Naive B cell (primary cell): Measurements from ENCODE around the gene MTOR. TPM values are rescaled to one million over a fixed set of nuclear protein-coding genes. Genes with fewer than 3 reads are reported as not detected.
A peak's percentile ranks its signal among the peaks of the same experiment; 100 is the strongest.
"Not testable (repeated sequence)": the region's sequence is repeated elsewhere in the genome, so short reads cannot be mapped to it uniquely, and the experiment has no call there.

ENCODE experiments used
- ATAC-seq, 2 donors: fragments of 150-1000 bp; cut with Tn5 transposase; 2 replicates each; pipeline ENCODE4 v1.10.0; 2021; ENCODE audit warnings: low read depth in 2 of 2, mild to moderate bottlenecking in 2 of 2, moderate library complexity in 2 of 2
- DNase-seq: peaks from one replicate; pipeline ENCODE4 v3.0.0; 2022
- H3K27ac Mint-ChIP-seq, 6 donors: one replicate each; pipeline ENCODE4 v1.8.0; 2020 to 2022; ENCODE audit warnings: mild to moderate bottlenecking in 6 of 6, mixed read lengths in 6 of 6, moderate library complexity in 5 of 6, inconsistent platforms in 2 of 6
- H3K27me3 Mint-ChIP-seq, 3 donors: one replicate each; pipeline ENCODE4 v1.8.0; 2021 to 2022; ENCODE audit warnings: mixed read lengths in 3 of 3, mild to moderate bottlenecking in 1 of 3
- H3K36me3 Mint-ChIP-seq, 2 donors: one replicate each; pipeline ENCODE4 v1.8.0; 2020 to 2022; ENCODE audit warnings: mixed read lengths in 2 of 2, inconsistent platforms in 1 of 2, mild to moderate bottlenecking in 1 of 2
- H3K4me1 Mint-ChIP-seq, 3 donors: one replicate each; pipeline ENCODE4 v1.8.0; 2020 to 2022; ENCODE audit warnings: mixed read lengths in 3 of 3, inconsistent platforms in 1 of 3, mild to moderate bottlenecking in 1 of 3, moderate library complexity in 1 of 3
- H3K4me3 Mint-ChIP-seq, 8 donors: one replicate each; pipeline ENCODE4 v1.8.0; 2020 to 2022; ENCODE audit warnings: mild to moderate bottlenecking in 8 of 8, mixed read lengths in 8 of 8, moderate library complexity in 8 of 8, inconsistent platforms in 2 of 8
- H3K9me3 Mint-ChIP-seq, 7 donors: one replicate each; pipeline ENCODE4 v1.8.0; 2020 to 2022; ENCODE audit warnings: mixed read lengths in 7 of 7, mild to moderate bottlenecking in 5 of 7, inconsistent platforms in 2 of 7, moderate library complexity in 1 of 7
- polyA plus RNA-seq, 6 donors: library from polyadenylated mRNA; unstranded; fragments of 300-500 nt; fragmentation: Illumina TruSeq; gene quantifications; one replicate each; pipeline ENCODE4 v1.2.3, GENCODE V29; 2021; ENCODE audit warnings: low read depth in 6 of 6

Gene MTOR
- polyA plus RNA-seq: 10 to 100 TPM in 1 of 6 donors, 1 to 10 TPM in 4, under 1 TPM in 1; 0.88 to 10.3 (median 4.6) TPM

DNA sequence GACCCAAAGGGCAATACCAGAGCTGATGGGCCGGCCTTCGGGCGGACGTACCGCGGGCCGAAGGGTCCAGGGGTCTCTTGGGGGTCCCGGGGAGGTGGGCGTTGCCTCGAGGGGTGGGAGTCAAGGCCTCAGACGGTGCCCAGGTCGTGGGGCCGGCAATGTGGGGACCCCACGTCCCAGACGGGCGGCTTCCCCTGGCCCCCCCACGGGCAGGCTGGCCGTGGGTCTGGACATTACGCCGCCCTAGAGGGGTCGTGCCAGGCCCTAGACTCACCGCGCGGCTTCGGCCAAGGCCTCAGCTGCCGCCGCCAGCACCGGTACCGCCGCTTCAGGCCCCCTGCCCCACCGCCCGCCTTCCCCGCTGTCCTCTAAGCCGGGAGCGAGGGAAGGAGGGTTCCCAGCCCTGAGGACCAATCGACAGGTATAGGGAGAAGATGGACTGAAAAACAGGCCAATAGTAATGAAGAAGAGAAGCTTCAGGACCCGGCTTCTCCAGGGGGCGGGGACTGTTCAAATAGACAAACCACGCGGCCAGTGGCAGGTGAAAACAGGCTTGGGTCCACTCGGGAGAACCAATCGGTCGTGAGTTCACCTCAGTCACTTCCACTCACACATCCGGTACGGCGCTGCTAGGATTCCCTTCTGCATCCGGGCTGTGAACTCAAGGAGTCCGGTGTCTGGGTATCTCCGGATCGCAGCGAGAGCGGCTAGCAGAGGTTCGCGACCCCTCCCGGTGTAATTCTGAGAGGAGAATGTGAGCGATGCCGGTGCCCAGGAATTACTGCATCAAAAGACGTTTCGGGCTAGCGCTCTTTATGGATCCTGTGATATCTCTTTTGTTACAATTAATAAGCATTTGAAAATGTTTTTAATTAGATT lies at the start of gene MTOR:
Gene MTOR, minus strand, starts transcription at position 381 of the 879 bp plus-strand sequence. CDS start 3,142 bp downstream, outside the sequence.
- Mint-ChIP-seq H3K27ac (peak within 1 kb of the TSS; percentile 82 to 95 (median 94)), H3K36me3 (no peaks in the 10 kb centered on the region), H3K4me1 (peaks cover 7 to 26% (median 9%) of the 10 kb centered on the region in 3 donors), H3K9me3 (no peaks in the 10 kb centered on the region), H3K27me3 (no peaks in the 10 kb centered on the region), H3K4me3 (peak within 1 kb of the TSS; percentile 86 to 98 (median 94))
- DNase-seq: peak; percentile 98
- ATAC-seq: peak; percentile 95

DNA sequence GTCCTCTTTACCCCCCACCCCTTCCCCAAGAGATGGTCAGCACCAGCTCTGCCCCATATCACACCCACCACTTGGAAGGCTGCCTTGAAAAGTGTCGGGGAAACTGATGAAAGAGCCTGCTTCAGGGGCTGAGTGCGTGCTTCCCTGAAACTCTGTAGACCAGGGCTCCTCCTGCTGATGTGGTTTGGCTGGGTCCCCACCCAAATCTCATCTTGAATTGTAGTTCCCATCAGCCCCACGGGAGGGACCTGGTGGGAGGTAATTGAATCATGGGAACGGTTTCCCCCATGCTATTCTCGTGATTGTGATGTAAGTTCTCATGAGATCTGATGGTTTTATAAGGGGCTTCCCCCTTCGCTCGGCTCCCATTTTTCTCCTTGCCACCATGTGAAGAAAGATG lies 47.0 kb upstream of the MTOR start:
- no peak overlapping the region for H3K4me3 Mint-ChIP-seq
- H3K27me3 Mint-ChIP-seq: peaks cover 0 to 15% (median 9%) of the 10 kb centered on the region in 3 donors
- H3K9me3 Mint-ChIP-seq: peaks cover 0 to 2% (median 0%) of the 10 kb centered on the region in 7 donors
- DNase-seq (no peak), ATAC-seq (no peak)
- H3K4me1 Mint-ChIP-seq: no peaks in the 10 kb centered on the region
- H3K36me3 Mint-ChIP-seq: no peaks in the 10 kb centered on the region
- peak overlapping the region in 1 of 6 donors; percentile 81 for H3K27ac Mint-ChIP-seq

DNA sequence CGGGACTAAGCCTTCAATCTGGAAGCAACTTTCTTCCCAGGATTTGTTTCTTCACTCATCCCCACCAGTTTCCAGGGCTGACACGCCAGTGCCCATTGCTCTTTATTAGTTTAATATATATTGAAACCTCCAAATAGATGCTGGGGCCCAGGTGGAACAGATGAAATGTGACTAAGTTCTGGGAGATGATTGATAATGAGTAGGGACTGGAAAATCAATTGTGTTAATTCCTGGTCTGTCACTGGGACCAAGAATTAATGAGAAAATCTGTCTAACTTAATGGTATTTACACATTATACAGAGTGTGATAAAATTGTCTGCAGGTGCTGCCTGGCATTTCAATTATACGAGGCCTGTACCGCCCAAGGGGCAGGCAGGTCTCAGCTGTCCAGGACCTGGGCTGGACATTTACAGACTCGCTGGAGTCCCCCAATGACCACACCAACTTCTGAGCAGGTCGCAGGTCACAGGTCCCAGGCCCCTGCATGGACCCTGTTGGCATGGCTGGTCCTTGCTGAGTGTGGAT lies 46.4 kb upstream of the MTOR start:
- Mint-ChIP-seq H3K4me3 (no peak overlapping the region), H3K27ac (no peak overlapping the region), H3K9me3 (peaks cover 0 to 2% (median 0%) of the 10 kb centered on the region in 7 donors), H3K27me3 (peaks cover 0 to 15% (median 9%) of the 10 kb centered on the region in 3 donors), H3K4me1 (no peaks in the 10 kb centered on the region), H3K36me3 (no peaks in the 10 kb centered on the region)
- ATAC-seq (no peak), DNase-seq (no peak)

DNA sequence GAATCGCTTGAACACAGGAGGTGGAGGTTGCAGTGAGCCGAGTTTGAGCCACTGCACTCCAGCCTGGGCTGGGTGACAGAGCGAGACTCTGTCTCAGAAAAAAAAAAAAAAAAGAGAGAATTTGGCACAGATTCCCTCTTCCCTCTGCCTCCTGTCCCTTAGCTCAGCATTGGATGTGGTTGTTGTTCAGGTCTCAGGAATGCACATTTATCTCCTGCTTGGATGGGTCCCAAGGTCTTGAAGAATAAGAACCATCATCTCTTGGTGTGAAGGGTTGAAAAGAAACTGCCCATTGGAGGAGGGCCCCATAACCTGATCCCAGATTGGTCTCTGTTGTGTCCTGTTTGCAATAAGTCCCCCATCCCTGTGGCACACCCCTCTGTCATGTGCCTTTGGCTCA lies 45.5 kb upstream of the MTOR start:
- no peak for ATAC-seq
- no peak for DNase-seq
- peaks cover 0 to 15% (median 9%) of the 10 kb centered on the region in 3 donors for H3K27me3 Mint-ChIP-seq
- H3K4me1 Mint-ChIP-seq: peaks cover 0 to under 1% (median 0%) of the 10 kb centered on the region in 3 donors
- H3K27ac Mint-ChIP-seq: no peak overlapping the region
- H3K36me3 Mint-ChIP-seq: no peaks in the 10 kb centered on the region
- peaks cover 0 to 2% (median 0%) of the 10 kb centered on the region in 7 donors for H3K9me3 Mint-ChIP-seq
- H3K4me3 Mint-ChIP-seq: no peak overlapping the region

DNA sequence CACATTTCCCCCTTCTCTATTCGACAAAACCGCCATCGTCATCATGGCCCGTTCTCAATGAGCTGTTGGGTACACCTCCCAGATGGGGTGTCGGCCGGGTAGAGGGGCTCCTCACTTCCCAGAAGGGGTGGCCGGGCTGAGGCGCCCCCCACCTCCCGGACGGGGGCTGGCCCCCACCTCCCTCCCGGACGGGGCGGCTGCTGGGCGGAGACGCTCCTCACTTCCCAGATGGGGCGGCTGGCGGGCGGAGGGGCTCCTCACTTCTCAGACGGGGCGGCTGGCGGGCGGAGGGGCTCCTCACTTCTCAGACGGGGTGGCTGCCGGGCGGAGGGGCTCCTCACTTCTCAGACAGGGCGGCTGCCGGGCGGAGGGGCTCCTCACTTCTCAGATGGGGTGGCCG lies 43.2 kb upstream of the MTOR start:
- H3K4me3 Mint-ChIP-seq, DNase-seq, H3K27me3 Mint-ChIP-seq, H3K9me3 Mint-ChIP-seq, ATAC-seq, H3K36me3 Mint-ChIP-seq, H3K27ac Mint-ChIP-seq, H3K4me1 Mint-ChIP-seq: not testable (repeated sequence)

DNA sequence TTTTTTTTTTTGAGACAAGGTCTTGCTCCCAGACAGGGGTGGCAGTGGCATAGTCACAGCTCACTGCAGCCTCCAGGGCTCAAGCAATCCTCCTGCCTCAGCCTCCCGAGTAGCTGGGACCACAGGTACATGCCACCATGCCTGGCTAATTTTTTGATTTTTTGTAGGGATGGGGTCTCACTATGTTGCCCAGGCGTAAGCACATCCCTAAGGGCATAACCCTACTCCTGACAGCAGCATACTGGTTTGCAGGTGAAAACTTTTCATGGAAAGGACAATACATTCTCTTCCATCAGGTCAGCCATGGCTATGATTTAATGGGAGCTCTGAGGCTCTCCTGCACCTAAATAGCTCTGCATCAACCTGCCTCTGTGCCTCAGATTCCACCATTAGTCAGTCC lies 40.0 kb upstream of the MTOR start:
- H3K27ac Mint-ChIP-seq: no peak overlapping the region
- DNase-seq: no peak
- H3K36me3 Mint-ChIP-seq: no peaks in the 10 kb centered on the region
- H3K4me1 Mint-ChIP-seq: peaks cover 0 to 8% (median 3%) of the 10 kb centered on the region in 3 donors
- no peaks in the 10 kb centered on the region for H3K27me3 Mint-ChIP-seq
- H3K9me3 Mint-ChIP-seq: peaks cover 0 to 2% (median 0%) of the 10 kb centered on the region in 7 donors
- no peak overlapping the region for H3K4me3 Mint-ChIP-seq
- ATAC-seq: no peak

DNA sequence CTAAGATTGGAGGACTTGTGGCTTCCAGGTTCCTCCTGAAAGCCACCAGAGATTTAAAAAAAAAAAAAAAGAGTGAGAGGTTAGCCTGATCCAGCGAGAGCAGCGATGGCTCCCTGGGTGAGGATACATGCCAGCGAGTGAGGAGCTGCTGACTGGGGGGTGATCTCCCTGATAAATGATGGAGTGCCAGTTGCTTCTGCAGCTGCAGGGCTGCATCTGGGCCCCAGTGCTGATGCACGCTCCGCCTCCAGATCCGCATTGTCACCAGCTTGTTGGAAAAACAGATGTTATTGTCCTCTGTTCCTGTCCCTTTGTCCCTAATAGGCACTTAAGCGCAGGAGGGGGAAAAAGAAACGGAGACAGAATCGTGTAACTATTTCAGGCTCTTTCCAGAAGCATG lies 39.2 kb upstream of the MTOR start:
- Mint-ChIP-seq H3K27ac (no peak overlapping the region), H3K4me1 (peaks cover 0 to 8% (median 5%) of the 10 kb centered on the region in 3 donors), H3K9me3 (peaks cover 0 to 2% (median 0%) of the 10 kb centered on the region in 7 donors), H3K36me3 (no peaks in the 10 kb centered on the region), H3K27me3 (no peaks in the 10 kb centered on the region), H3K4me3 (no peak overlapping the region)
- DNase-seq: no peak
- no peak for ATAC-seq

DNA sequence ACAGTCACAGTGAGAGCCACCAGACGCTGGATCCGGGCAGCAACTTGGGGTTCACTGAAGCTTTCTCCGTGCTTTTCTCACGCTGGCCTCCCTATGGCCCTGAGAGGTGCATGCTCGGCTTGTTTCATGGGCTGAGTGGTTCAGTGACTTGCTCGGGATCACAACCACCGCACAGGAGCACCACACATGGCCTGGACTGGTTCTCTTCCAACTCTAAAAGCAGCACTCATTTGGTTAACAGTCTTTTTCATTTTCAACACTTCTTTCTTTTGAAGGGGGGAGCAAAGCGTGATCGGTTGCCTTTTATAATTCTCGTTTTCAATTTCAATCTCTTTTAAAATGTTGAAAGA lies 36.8 kb upstream of the MTOR start:
- H3K27ac Mint-ChIP-seq: peak overlapping the region in 2 of 6 donors; percentile 13 to 82

DNA sequence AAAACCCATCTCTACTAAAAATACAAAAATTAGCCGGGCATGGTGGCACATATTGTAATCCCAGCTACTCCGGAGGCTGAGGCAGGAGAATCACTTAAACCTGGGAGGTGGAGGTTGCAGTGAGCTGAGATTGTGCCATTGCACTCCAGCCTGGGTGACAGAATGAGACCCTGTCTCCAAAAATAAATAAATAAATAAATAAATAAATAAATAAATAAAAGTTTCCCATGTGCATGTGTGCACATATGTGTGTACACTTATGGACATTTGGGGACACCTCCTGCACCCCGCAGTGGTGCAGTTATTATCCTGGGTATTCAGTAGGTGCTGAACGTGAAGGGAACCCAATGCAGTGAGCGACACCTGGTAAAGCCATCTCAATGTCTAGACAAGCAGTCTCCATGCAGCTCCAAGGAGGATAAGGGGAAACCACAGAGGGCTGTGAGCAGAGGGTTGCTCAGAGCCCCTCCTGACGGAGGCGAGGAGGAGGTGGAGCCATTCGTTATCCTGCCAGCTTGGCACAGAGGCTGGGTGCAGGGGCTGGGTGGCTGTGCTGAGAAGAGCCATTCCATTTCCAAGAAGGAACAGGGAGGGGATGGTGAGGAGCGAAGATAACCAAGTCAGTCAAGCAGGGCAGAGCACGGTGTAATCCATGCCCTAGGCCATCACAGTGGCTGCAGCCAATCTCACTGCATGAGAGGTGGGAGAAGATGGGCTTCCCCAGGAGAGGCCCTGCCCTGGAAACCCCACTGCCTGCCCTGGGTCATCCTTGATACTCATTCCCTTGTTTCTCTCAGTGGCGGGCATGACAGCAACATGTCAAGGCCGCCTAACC lies 36.3 kb upstream of the MTOR start:
- Mint-ChIP-seq H3K27ac (no peak overlapping the region), H3K4me1 (peaks cover 0 to 10% (median 8%) of the 10 kb centered on the region in 3 donors), H3K9me3 (peaks cover 0 to 2% (median 0%) of the 10 kb centered on the region in 7 donors), H3K36me3 (no peaks in the 10 kb centered on the region), H3K4me3 (no peak overlapping the region), H3K27me3 (no peaks in the 10 kb centered on the region)
- DNase-seq (no peak), ATAC-seq (no peak)

More for the DNA sequence above, 36.8 kb upstream of the MTOR start:
- no peaks in the 10 kb centered on the region for H3K36me3 Mint-ChIP-seq
- H3K4me3 Mint-ChIP-seq: no peak overlapping the region
- DNase-seq: no peak
- H3K27me3 Mint-ChIP-seq: no peaks in the 10 kb centered on the region
- H3K9me3 Mint-ChIP-seq: peaks cover 0 to 2% (median 0%) of the 10 kb centered on the region in 7 donors
- peaks cover 0 to 10% (median 8%) of the 10 kb centered on the region in 3 donors for H3K4me1 Mint-ChIP-seq
- ATAC-seq: no peak

DNA sequence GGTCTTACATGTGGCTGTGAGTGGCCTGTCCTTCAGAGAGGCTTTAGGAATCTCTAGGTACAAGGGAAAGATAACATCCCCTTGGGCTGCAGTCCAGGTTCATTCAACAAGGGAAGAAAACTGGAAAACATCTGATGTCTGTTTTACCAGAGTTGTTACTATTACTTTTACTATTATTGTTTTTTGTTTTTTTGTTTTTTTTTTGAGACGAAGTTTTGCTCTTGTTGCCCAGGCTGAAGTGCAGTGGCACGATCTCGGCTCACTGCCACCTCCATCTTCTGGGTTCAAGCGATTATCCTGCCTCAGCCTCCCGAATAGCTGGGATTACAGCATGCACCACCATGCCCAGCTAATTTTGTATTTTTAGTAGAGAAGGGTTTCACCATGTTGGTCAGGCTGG lies 35.4 kb upstream of the MTOR start:
- not testable (repeated sequence) for H3K4me1 Mint-ChIP-seq, H3K4me3 Mint-ChIP-seq, DNase-seq, ATAC-seq, H3K36me3 Mint-ChIP-seq, H3K27me3 Mint-ChIP-seq, H3K9me3 Mint-ChIP-seq
- peak overlapping the region in 2 of 6 donors; percentile 37 to 76 for H3K27ac Mint-ChIP-seq

DNA sequence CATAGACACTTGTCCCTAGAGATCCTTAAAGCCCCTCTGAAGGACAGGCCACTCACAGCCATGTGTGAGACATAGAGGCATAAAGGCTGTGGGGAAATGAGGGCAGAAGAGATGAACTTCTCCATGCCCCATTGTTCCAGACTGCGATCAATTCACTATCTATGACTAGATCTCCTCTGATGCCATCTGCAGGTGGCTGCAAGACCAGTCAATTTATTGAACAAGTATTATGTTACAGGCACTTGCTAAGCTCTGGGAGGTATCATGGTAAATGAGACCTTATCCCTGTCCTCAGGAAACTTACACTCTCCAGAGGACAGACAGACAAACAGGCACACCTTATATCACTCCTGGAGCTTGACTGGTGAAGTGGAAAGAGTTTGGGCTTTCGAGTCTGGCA lies 33.6 kb upstream of the MTOR start:
- Mint-ChIP-seq H3K9me3 (peaks cover 0 to 2% (median 0%) of the 10 kb centered on the region in 7 donors), H3K4me1 (peaks cover 0 to 16% (median 6%) of the 10 kb centered on the region in 3 donors), H3K27ac (peak overlapping the region in 2 of 6 donors; percentile 30 to 63), H3K36me3 (peaks cover 0 to 5% of the 10 kb centered on the region in 2 donors), H3K27me3 (no peaks in the 10 kb centered on the region), H3K4me3 (no peak overlapping the region)
- DNase-seq (no peak), ATAC-seq (no peak)

DNA sequence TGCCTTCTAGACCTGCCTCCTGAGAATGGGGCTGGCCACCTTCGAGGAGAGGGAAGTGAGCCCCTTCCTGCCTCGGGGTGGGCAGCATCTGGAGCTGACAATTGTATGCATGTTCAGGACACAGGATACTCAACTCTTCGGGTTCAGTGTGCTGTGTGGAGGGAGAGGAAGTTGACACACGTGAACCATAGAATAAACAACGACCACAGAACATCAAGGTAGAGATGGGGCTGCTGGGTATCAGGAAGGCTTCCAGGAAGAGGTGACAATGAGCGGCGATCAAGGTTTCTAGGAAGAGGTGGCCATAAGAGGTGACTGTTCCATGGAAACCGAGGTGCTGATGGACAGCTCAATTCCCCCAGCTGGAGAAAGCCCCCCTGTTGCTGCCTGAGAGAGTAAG lies 32.6 kb upstream of the MTOR start:
- no peak overlapping the region for H3K4me3 Mint-ChIP-seq
- peaks cover 0 to 2% (median 0%) of the 10 kb centered on the region in 7 donors for H3K9me3 Mint-ChIP-seq
- H3K36me3 Mint-ChIP-seq: peaks cover 0 to 5% of the 10 kb centered on the region in 2 donors
- DNase-seq (no peak), ATAC-seq (no peak)
- H3K4me1 Mint-ChIP-seq: peaks cover 0 to 16% (median 10%) of the 10 kb centered on the region in 3 donors
- H3K27me3 Mint-ChIP-seq: no peaks in the 10 kb centered on the region
- peak overlapping the region in 4 of 6 donors; percentile 33 to 76 (median 66) for H3K27ac Mint-ChIP-seq

DNA sequence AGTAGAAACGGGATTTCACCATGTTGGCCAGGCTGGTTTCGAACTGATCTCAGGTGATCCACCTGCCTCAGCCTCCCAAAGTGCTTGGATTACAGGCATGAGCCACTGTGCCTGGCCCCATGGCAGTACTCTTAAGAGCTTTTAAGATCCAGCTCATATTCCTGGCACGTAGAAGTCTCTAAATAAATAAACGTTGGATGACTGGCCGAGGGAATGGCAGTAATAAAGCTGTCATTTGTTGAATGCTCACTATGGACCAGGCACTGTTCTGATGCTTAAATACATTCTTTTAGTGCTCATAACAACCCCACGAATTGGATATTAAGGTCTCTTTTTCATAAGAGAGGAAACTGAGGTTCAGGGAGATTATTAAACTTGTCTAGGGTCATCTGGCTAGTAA lies 31.5 kb upstream of the MTOR start:
- no peak overlapping the region for H3K4me3 Mint-ChIP-seq
- H3K4me1 Mint-ChIP-seq: peaks cover 2 to 20% (median 15%) of the 10 kb centered on the region in 3 donors
- H3K27me3 Mint-ChIP-seq: no peaks in the 10 kb centered on the region
- H3K27ac Mint-ChIP-seq: no peak overlapping the region
- peaks cover 5 to 6% of the 10 kb centered on the region in 2 donors for H3K36me3 Mint-ChIP-seq
- H3K9me3 Mint-ChIP-seq: peaks cover 0 to 2% (median 0%) of the 10 kb centered on the region in 7 donors
- DNase-seq (no peak), ATAC-seq (no peak)
